Glomerular visceral epithelial cell (primary cell): ENCODE measurements around the gene MRM3.
"Not testable (repeated sequence)": the region's sequence is repeated elsewhere in the genome, so short reads cannot be mapped to it uniquely, and the experiment has no call there.

Experiments
- DNase-seq: peaks from one replicate; pipeline ENCODE4 v3.0.0-alpha.2; 2016; ENCODE audit errors: extremely low spot score

Gene MRM3

DNA sequence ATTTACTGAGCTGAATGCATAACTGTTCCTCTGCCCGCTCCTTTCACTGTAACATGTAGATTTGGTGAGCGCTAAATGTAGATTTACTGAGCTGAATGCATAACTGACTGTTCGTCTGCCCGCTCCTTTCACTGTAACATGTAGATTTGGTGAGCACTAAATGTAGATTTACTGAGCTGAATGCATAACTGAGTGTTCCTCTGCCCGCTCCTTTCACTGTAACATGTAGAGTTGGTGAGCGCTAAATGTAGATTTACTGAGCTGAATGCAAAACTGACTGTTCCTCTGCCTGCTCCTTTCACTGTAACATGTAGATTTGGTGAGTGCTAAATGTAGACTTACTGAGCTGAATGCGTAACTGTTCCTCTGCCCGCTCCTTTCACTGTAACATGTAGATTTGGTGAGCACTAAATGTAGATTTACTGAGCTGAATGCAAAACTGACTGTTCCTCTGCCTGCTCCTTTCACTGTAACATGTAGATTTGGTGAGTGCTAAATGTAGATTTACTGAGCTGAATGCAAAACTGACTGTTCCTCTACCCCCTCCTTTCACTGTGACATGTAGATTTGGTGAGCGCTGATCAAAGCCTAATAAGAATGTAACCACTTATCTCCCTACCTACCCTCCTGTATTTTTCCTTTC is 26.7 kb upstream of the MRM3 start:
- DNase-seq, result not testable (repeated sequence)

DNA sequence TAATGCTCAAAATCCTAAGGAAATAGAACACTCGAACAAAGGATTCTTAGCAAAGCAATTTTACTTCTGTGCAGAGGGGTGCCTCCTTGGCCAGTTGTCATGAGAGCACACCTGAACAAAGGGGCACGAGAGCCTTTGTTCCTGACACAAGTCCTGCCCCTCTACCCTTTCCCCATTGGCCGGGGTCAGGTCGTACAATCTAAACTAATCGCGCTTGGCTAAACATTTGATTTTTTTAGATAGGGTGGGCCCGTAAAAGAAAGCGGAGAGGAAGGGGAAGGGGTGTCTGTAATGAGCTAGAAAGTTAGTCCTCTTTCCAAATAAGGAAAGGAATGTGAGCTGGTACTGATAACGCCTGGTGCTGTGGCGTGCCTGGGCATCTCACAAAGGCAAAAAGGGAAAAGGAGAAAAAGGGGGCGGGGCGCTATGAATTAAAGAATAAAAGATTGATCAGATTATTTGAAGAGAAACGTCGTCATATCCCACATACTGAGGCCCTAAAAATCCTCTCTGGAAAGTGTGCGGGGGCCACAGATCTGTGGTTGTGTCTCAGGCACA is 26.1 kb upstream of the MRM3 start:
- not testable (repeated sequence) for DNase-seq

DNA sequence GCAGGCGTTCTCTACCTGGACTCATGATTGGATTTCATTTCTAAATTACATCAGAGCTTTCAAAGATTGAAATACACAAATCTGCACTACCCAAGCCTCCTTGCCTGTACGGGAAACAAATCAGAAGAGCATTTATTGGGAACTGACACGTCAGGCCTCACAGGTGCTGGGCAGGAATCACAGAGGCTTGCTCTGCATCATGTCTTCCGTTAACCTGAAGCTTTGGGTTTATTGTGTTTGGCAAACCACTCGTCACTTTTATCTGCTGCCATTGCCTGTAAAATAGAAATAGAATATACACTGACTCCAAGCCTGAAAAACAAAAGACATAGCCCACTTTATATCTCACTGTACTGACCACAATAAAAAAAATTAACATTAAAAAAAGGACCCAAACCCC is 22.2 kb upstream of the MRM3 start:
- DNase-seq, result no peak

DNA sequence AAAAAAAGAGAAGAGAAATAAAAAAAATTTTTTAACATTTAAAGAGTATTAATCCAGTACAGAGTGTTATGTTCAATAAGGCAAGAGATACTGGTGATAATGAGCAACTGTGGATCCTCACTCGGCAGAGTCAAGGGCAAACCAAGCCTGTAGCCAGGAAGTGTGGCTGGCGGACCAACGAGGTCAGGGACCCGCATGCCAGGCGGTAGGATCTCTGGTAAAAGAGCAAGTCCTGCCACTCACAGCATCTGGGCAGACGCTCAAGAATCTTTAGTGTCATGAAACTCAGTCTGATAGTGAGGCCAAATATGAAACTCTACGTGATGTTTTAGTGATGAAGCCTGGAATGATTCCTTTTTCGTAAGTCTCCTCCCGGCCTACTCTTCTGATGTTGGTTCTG is 21.8 kb upstream of the MRM3 start:
- DNase-seq, result no peak

DNA sequence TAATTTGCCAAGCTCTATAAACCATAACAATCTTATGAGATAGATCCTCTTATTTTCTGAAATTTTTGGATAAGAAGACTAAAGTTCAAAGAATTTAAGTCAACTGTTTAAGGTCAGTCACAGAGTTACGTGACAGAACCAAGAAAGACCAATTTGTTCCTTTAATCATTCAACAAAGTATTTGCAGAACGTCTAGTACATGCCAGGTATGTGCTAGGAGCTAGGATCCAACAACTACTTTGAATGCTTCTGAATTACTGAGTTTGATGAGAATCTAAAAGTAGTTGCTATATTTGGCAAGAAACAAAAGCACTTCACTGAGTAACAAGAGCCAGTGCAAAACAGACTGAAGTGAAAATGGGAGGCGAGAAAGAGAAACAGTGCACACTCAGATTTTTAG is 15.1 kb upstream of the MRM3 start:
- no peak for DNase-seq

DNA sequence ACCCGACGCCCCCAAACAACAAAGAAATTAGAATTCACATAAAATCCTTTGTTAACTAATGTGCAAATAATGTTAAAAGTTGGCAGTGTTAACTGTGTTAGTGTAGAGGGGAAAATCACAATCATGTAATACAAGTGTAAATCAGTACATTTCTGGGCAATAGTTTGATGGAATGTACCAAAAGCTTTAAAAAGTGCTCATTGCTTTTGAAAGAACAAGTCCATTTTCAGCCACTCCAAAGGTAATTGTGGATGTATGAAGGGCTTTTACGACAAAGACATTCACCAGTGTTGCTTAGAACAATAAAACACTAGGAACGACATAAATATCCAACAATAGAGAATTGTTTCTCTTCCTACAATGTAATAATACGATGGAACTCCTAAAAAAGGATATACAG is 9.1 kb upstream of the MRM3 start:
- DNase-seq, result no peak

DNA sequence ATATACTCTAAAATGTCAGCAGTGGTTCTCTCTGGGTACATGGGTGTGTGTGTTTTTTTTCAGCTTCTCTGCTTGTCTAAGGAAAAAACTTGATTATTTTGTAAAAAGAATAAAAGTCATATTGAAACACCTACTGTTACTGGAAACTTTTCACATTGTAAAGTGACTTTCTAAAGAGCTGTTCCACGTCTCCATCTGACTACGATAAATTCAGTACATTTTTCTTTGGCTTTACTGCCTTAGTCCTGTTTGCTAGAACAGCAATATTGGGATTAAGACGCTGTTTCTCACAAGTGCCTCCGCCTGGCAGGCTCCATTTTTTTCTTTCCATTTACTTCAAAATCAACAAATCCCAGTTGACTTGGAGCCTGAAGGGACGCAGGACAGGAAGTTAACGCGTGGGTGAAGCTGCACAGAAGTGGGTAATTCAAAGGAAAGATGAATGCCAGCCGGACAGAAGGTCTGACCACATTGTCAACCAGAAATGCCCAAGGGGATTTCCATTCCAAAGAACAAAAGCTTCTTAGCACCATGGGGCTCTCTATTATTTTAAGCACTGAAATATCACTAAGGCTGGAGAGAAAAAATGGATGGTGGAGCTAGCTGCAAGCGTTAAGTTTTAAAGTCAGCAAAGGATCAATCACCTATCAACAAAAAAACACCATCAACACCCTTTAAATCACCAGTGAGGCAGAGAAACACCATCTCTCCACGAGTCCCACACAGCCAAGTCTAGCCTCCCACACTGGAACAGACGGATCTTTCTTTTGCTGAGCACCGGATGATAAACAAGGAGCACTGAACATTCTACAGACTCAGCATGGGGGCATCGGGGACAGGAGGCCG is 8.5 kb upstream of the MRM3 start:
- DNase-seq, result peak; percentile 37

DNA sequence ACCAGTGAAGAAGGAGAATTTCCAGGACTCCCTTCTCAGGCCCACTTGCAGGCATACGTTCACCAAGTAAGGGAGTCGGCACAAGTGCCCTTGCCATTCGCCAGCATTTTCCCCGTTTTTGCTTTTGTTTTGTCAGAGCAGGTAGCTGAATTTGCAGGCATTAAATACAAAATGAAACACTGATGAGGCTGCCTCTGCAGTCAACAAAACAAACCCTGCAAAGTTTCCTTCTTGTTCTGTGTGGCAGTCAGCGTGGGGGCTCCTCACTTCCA is 7.9 kb upstream of the MRM3 start:
- DNase-seq, result no peak

DNA sequence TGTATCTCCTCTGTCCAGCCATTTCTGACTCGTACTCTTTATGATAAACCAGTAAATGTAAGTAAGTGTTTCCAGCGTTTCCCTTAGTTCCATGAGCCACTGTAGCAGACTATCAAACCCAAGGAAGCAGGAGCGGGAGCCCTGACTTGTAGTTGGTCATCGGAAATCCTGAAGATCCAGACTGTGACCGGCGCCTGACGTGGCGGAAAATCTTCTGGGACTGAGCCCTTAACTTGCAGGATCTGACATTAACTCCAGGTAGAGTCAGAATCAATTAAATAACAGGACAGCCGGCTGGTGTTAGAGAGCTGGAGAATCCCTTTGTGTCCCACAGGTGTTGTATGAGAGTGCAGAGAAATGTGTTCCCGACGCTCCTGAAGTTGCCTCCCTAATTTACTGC is 4.1 kb upstream of the MRM3 start:
- DNase-seq, result no peak

DNA sequence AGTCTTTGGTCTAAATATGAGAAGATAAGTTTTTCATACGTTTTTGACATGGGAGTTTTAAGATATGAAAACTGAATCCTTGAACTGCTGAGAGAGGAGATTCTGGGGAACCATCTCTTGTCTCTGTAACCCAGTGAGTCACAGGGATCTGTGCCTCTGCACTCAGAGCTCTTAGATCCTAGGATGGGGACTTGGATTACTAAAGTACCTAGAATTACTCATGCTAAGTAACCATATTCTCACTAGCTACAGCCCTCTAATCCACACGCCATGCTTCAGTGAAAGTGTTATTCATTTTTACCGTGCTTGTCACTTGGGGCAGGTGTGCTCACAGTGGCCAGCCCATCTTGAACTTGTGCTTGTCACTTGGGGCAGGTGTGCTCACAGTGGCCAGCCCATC is 2.0 kb downstream of the MRM3 start:
- no peak for DNase-seq

DNA sequence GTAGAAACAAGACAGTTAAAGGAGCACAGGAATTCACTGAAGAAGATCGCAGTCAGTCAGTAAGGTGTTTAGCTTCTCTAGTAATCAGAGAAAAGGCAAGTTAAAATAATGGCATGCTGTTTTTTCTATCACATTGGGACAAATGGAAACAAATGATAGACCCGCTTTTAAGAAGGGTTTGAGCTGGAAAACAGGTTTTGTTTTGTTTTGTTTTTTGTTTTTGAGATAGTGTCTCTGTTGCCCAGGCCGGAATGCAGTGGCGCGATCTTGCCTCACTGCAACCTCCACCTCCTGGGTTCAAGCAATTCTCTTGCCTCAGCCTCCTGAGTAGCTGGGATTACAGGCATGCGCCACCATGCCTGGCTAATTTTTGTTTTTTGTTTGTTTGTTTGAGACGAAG is 3.7 kb downstream of the MRM3 start:
- DNase-seq, result not testable (repeated sequence)

DNA sequence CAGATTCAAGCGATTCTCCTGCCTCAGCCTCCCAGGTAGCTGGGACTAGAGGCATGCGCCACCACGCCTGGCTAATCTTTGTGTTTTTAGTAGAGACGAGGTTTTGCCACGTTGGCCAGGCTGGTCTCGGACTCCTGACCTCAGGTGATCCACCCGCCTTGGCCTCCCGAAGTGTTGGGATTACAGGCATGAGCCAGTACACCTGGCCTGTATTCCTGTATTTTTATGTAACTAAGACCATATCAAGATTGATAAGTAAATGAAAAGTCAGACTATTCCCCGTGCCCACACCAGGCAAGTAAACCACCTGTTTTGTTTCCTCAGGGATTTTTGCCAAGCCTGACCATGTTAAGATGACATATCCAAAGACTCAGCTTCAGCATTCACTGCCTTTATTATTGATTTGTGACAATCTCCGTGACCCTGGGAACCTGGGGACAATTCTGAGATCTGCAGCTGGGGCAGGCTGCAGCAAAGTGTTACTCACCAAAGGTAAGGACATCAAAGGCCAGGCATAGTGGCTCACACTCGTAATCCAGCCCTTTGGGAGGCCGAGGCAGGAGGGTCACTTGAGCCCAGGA is 5.6 kb downstream of the MRM3 start:
- DNase-seq, result no peak

DNA sequence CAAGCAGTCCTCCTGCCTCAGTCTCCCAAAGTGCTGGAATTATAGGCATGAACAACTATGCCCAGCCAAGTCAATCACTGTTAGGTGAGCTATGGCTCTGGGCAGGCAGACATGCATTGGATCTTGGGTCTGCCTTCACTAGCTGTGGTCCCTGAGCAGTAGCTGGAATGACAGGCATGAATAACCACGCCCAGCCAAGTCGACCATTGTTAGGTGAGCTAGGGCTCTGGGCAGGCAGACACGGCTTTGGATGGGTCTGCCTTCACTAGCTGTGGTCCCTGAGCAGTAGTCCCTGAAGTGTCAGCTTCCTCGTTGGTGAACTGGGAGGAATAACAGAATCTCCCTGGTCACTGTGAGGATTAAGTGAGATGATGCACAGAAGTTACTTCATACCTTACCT is 6.4 kb downstream of the MRM3 start:
- no peak for DNase-seq

DNA sequence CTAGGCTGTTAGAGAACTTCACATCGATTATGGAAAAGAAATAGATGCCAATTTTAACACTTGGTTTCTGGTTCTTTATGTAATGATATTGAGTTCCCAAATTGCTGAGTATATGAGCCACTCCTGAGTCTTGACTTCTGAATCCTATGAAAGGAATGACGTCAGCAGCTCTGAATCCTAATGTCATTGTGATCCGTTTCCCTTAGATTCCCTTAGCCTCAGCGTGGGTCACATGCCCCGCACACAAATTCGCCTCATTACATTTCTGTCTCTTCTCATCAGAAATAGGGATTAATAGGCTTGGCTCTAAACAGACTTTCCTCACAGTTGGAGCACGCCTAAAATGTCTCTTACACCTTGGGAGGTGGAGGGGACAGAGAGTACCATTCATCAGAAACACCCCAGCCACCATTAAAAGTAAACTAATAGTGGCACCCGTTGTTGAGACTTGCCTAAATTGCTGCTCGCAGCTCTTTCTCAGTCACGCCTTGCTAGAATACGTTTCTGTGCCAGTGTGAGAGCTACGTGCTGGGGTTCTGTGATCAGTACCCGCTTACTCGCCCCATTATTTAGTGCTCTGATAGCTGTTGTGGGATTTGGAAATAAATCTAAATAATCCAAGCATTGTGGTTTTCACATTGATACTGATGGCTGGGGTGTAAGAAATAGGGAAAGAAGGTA is 7.1 kb downstream of the MRM3 start:
- DNase-seq, result no peak

DNA sequence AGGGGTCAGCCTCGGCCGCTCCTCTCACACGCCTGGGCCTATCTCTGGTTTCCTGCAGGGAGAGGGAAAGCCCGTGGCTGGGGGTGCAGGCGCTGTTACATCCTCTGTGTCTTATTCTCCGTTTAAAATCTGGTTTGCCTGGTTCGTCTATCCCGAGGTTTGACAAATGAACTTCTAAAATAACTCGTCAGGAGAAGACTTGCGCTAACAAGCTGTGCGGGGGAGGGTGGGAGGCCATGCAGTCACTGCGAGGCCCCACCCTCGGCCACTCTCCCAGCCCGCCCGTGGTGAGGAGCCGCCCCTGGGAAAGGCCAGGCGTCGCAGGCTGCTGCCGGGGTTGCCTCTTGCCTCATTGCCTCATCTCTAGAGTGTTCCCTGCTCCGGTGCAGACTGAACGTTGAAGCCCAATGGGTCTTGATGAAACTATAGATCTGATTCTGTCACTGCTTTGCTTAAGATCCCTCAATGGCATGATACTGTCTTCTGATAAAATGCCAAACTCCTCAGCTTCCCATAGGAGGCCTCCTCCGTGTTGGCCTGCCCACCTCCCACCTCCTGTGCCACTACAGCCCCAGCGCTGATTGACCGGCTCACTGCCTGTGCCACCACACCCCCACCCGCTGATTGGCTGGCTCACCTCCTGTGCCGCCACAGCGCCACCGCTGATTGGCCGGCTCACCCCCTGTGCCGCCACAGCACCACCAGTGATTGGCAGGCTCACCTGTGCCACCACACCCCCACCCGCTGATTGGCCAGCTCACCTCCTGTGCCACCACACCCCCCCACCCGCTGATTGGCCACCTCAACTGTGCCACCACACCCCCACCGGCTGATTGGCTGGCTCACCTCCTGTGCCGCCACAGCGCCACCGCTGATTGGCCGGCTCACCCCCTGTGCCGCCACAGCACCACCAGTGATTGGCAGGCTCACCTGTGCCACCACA is 8.0 kb downstream of the MRM3 start:
- DNase-seq, result not testable (repeated sequence)

DNA sequence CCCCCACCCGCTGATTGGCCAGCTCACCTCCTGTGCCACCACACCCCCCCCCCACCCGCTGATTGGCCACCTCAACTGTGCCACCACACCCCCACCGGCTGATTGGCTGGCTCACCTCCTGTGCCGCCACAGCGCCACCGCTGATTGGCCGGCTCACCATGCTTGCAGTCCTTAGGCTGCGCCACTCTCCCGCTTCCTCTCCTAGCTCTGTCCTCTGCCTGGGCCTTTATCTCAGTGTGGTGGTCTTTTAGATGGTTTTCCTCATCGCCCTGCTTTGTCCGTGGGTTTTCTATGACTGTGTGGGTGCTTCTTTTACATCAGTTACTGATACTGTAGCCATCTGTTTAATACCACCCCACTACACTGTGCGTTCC is 8.7 kb downstream of the MRM3 start:
- not testable (repeated sequence) for DNase-seq

DNA sequence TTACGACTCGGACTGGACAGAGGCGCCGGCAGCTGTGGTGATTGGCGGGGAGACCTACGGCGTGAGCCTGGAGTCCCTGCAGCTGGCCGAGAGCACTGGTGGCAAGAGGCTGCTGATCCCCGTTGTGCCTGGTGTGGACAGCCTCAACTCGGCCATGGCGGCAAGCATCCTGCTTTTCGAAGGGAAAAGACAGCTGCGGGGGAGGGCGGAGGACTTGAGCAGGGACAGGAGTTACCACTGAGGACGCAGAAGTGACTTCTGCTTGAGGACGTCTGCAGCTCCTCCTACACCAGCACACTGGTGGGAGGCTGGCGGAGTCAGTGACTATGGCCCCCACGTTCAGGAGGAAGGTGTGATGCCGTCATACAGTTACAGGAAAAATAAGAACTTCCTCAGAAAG is 9.7 kb downstream of the MRM3 start:
- DNase-seq, result no peak

DNA sequence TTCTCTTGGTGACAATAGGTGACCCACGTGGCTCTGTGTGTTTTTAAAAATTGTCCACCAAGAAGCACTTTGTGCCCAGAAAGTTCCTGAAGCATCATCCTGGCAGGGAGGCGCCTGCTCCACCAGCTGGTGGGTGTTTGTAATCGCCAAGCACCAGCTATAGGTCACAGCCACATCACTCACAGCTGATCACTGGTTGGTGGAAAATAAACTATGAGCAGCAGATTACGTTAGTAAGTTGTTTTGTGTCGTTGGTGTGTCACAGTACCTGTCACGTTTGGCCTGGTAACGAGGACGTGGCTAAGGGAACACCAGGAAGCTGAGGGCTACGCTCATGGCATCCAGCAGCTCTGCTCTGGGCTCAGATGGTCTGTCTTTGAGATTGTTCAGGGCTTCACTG is 10.1 kb downstream of the MRM3 start:
- no peak for DNase-seq

DNA sequence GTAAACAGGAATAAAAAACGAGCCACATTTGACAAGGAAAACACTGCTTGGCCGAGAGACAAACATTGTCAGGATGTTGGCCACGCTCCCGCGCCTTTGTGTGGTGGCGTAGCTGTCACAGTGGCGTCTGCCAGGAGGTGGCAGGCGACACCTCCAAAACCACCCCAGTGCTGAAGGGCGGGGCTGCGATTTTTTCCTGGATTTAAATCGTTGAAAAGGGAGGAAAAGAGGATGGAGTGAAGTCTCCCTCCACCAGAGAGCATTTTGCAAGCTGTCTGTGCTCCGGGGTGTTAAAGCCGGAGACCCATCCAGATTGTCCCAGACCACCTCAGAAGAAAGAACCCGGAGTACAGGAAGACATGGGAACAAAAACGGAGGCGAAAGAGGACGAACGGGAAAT is 12.7 kb downstream of the MRM3 start:
- peak; percentile 58 for DNase-seq

DNA sequence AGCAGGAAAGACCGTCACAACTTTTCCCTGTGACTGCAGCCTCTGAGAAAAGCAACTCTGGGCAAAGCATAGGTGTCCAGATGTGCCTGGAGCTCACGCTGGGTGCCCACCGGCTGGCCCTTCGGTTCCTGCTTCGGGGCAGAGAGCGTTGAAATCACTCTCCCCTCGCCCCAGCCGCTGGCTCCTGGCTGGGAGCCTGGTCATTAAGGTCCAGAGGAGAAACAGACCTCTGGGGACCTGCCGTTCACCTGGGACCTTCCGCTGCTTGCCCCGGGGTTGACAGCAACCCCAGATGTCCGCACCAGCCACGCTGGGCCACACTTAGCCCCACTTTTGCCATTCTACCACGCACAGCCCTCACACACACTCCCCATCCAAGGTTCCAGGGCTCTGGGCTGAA is 13.1 kb downstream of the MRM3 start:
- no peak for DNase-seq

DNA sequence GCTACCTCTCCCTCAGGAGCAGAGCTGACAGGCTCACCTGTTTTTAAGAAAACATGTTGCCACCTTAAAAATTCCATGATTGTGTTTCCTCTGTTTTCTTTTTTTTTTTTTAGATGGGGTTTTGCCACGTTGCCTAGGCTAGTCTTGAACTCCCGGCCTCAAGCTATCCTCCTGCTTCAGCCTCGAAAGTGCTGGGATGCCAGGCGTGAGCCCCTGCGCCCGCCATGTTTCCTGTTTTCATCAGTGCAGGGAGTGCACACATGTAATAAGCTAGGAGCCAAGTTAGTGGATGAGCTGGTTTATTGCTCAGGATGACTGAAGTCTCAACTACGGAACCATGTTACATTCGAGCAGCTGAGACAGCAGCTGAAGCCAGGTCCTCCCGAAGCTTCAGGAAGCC is 13.6 kb downstream of the MRM3 start:
- no peak for DNase-seq

DNA sequence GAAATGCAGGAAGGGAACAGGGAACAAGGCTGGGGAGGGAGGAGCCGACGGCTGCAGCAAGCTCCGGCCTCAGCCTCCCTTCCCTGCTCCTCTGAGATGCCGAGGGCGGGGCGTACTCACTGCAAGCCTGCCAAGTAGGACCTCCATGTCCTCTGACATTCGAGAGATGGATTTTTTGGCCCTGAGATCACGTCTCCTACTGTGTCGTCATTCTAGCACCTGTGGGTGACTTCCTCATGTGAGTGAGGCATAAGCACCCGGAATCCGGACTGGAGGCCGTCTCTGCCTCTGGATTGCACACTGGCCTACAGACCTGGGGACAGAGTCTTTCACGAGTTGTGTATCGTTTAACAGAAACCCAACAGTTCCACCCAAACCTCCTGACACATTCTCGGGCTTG is 14.5 kb downstream of the MRM3 start:
- DNase-seq, result no peak
